Measurements from ENCODE around the gene CRTC2. TPM values are rescaled to one million over a fixed set of nuclear protein-coding genes. Genes with fewer than 3 reads are reported as not detected.

Gene CRTC2
- total and polyA plus RNA-seq, 9 of the 15 experiments (the other 6 are each of a cell fraction or from before 2014, with no cell fraction given), result 2.7 to 26.4 (median 10.2) TPM

- TF ChIP-seq POLR3G (IDR thresholded peaks at IDR 0.05; ENCODE audit: extremely low read depth, insufficient read length, insufficient replicate concordance) (no peak), ZNF518B (CRISPR knock-in tag; IDR thresholded peaks at IDR 0.05) (no peak), RBM22 (IDR thresholded peaks at IDR 0.05; ENCODE audit: low read depth, low read length, poor library complexity, severe bottlenecking) (peak; percentile 45), MTA2 (IDR thresholded peaks at IDR 0.05; ENCODE audit: low read depth) (no peak), RFX1 (IDR thresholded peaks at IDR 0.05) (no peak), MCM3 (IDR thresholded peaks at IDR 0.05) (no peak), OTX1 (CRISPR knock-in tag; IDR thresholded peaks at IDR 0.05) (no peak), ARID4B (CRISPR knock-in tag; IDR thresholded peaks at IDR 0.05) (peak; percentile 75; the same call in 1 of the 2 replicates), NFE2L1 (tag; IDR thresholded peaks at IDR 0.05; ENCODE audit: borderline replicate concordance, low read depth) (no peak), NCOR1 (IDR thresholded peaks at IDR 0.05) (peak; percentile 60), ZNF263 (CRISPR knock-in tag; IDR thresholded peaks at IDR 0.05; ENCODE audit: borderline replicate concordance) (0 out of 2 replicates have a peak, but pooled peaks have one; percentile 39), CBX1 (IDR thresholded peaks at IDR 0.05; ENCODE audit: low read depth) (no peak), BRD9 (IDR thresholded peaks at IDR 0.05; ENCODE audit: low read depth, partially characterized antibody) (peak; percentile 28), SMAD1 (IDR thresholded peaks at IDR 0.05; ENCODE audit: low read depth, low read length, partially characterized antibody) (peak; percentile 42)
- TF ChIP-seq, protein P1, sequence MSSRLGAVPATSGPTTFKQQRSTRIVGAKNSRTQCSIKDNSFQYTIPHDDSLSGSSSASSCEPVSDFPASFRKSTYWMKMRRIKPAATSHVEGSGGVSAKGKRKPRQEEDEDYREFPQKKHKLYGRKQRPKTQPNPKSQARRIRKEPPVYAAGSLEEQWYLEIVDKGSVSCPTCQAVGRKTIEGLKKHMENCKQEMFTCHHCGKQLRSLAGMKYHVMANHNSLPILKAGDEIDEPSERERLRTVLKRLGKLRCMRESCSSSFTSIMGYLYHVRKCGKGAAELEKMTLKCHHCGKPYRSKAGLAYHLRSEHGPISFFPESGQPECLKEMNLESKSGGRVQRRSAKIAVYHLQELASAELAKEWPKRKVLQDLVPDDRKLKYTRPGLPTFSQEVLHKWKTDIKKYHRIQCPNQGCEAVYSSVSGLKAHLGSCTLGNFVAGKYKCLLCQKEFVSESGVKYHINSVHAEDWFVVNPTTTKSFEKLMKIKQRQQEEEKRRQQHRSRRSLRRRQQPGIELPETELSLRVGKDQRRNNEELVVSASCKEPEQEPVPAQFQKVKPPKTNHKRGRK (tag; IDR thresholded peaks at IDR 0.05), result no peak
- TF ChIP-seq, protein P2, sequence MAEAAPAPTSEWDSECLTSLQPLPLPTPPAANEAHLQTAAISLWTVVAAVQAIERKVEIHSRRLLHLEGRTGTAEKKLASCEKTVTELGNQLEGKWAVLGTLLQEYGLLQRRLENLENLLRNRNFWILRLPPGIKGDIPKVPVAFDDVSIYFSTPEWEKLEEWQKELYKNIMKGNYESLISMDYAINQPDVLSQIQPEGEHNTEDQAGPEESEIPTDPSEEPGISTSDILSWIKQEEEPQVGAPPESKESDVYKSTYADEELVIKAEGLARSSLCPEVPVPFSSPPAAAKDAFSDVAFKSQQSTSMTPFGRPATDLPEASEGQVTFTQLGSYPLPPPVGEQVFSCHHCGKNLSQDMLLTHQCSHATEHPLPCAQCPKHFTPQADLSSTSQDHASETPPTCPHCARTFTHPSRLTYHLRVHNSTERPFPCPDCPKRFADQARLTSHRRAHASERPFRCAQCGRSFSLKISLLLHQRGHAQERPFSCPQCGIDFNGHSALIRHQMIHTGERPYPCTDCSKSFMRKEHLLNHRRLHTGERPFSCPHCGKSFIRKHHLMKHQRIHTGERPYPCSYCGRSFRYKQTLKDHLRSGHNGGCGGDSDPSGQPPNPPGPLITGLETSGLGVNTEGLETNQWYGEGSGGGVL (CRISPR knock-in tag; IDR thresholded peaks at IDR 0.05), result no peak
Measured at GRCh38 chr1:153922076-153922971, 36.1 kb downstream of the CRTC2 start (continued).

Data from K562 (cell line).